NT2/D1 (cell line): ENCODE data around the gene MSANTD3.

ENCODE experiments used
- DNase-seq: peaks from one replicate; pipeline ENCODE4 v3.0.0-alpha.2; 2011; ENCODE audit warnings: low read depth, low spot score
- H3K27me3 ChIP-seq: 2 replicates; pipeline ENCODE4 v1.6.0; 2011; ENCODE audit warnings: mild to moderate bottlenecking; ENCODE audit not compliant: insufficient read length, insufficient read depth
- H3K36me3 ChIP-seq: 2 replicates; pipeline ENCODE4 v1.6.1; 2011; ENCODE audit warnings: mild to moderate bottlenecking, low read length, mixed read lengths; ENCODE audit not compliant: insufficient read depth, insufficient read length
- H3K4me1 ChIP-seq: 2 replicates; pipeline ENCODE4 v1.5.1; 2011; ENCODE audit not compliant: insufficient read depth, insufficient read length
- H3K4me3 ChIP-seq: 2 replicates; pipeline ENCODE4 v1.5.1; 2011; ENCODE audit warnings: low read depth; ENCODE audit not compliant: insufficient read length
- H3K9ac ChIP-seq: 2 replicates; pipeline ENCODE4 v1.6.0; 2011; ENCODE audit warnings: low read depth; ENCODE audit not compliant: insufficient read length
- H3K9me3 ChIP-seq: 2 replicates; pipeline ENCODE4 v1.5.1; 2011; ENCODE audit warnings: mild to moderate bottlenecking, low read length; ENCODE audit not compliant: insufficient read depth
- SUZ12 ChIP-seq: IDR thresholded peaks from 2 replicates; pipeline ENCODE4 v1.6.1; 2011; ENCODE audit not compliant: insufficient read length, insufficient read depth; ENCODE audit errors: extremely low read depth
- YY1 ChIP-seq: IDR thresholded peaks from 2 replicates; pipeline ENCODE4 v1.6.1; 2011; ENCODE audit not compliant: insufficient read length, insufficient read depth
- ZNF274 ChIP-seq: IDR thresholded peaks from 2 replicates; pipeline ENCODE4 v1.6.1; 2011; ENCODE audit warnings: mild to moderate bottlenecking, low read depth, low read length

MSANTD3 gene

DNA sequence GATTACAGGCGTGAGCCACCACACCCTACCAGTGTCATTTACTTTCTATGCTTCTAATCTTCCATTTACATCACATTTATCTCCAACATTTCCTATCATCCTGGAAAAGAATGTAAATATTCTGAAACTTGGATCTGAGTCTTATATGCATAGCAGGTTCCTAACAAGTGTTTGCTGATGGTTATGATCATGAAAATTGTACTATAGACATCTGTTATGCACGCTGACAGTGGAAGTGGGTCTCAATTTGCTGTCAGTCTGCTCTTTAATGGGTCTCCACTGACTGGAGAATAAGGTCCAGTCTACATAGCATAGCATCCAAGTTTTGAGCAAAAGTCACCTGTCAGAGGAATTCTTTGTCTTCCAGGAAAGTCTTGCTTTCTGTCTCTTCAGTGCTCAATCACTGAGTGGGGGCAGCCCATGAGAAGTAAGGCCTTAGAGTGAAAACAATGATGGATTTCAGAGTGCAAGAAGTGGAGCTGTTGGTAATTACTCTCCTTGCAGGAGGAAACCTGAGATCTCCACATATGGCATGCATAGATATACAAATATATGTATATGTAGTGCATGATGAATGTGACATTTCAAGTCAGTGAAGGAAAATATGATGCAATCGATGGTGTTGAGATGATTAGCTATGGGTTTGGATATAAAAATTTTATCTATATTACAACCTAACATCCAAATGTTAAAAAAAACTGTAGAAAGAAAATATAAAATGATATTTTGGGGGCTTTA is 29.2 kb upstream of the MSANTD3 start:
- H3K4me1 ChIP-seq = no peaks in the 10 kb centered on the region
- DNase-seq = no peak
- TF ChIP-seq SUZ12 (no peak), ZNF274 (no peak), YY1 (no peak)

DNA sequence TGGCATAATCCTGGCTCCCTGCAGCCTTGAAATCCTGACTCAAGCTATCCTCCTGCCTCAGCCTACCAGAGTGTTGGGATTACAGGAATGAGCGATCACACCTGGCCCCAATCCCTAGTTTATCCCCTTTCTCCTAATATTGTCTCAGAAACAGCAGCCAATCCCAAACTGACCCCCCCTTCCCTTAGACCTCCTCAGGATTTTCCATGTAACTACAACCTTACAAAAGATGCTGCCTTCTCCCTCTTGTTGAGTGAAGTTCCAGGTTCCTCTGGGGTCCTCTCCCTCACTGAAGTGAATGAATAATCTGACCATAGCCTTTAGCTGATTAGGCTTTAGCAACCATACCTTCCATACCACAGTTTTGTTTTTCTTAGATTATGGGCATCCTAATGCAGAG is 25.9 kb upstream of the MSANTD3 start:
- Histone ChIP-seq H3K9me3 (peaks cover 12% of the 10 kb centered on the region; the same call in 1 of the 2 replicates), H3K27me3 (no peaks in the 10 kb centered on the region), H3K36me3 (no peaks in the 10 kb centered on the region), H3K4me1 (no peaks in the 10 kb centered on the region), H3K9ac (no peak overlapping the region), H3K4me3 (no peak overlapping the region)
- TF ChIP-seq ZNF274 (no peak), YY1 (no peak)
- DNase-seq = no peak

More for the DNA sequence above, 29.2 kb upstream of the MSANTD3 start:
- Histone ChIP-seq H3K36me3 (no peaks in the 10 kb centered on the region), H3K9ac (no peak overlapping the region), H3K27me3 (no peaks in the 10 kb centered on the region), H3K9me3 (peaks cover 21% of the 10 kb centered on the region; the same call in 1 of the 2 replicates), H3K4me3 (no peak overlapping the region)

DNA sequence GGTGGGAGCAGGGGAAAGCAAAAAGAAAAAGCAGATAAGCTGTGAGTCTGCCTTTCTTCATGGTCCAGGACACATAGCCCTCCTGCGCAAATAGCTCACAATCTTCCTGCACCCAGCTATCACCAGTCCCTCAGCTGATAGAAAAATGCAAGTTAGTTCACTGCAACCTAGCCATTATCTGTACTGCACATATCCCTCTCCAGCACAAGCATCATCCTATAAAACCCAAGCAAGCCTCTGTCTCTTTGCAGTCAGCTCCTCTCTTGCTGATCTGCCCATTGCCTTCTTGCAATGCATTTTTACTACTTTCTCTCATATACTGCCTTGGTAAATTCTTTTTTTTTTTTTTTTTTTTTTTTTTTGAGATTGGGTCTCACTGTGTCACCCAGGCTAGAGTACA is 20.0 kb upstream of the MSANTD3 start:
- Histone ChIP-seq H3K4me1 (no peaks in the 10 kb centered on the region), H3K9ac (no peak overlapping the region), H3K9me3 (peaks cover 5% of the 10 kb centered on the region; the same call in 1 of the 2 replicates), H3K36me3 (no peaks in the 10 kb centered on the region), H3K27me3 (no peaks in the 10 kb centered on the region), H3K4me3 (no peak overlapping the region)
- DNase-seq = no peak
- TF ChIP-seq SUZ12 (no peak), YY1 (no peak), ZNF274 (no peak)

DNA sequence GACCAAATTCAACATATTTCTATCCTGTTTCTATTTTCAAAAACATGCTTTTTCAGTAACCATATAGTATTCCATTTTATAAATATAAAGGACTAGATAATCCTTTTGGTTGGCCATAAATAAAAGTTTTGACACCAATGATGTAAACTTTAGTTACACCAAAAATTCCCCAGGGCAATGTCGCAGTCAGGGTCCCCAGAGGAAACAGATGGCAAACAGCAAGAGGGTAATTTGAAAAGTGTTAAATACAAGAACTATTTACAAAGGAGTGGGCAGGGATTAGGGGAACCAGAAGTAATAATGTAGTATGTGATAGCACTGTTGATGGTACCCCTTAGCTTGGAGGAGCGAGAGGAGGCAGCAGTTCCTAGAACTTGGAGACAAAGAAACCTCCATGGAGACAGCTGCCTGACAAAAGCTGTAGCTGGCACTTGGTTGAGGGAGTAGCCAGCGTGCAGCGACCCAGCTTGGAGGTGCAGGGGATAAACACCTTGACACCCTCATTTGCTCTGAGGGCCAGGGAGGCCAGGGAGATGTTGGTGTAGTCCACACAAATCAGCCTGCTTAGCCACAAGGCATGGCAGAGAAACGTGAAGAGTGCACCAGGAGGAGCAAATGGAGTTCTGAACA is 18.3 kb upstream of the MSANTD3 start:
- no peak for DNase-seq
- no peaks in the 10 kb centered on the region for H3K36me3 ChIP-seq
- H3K9ac ChIP-seq = no peak overlapping the region
- H3K4me1 ChIP-seq = no peaks in the 10 kb centered on the region
- no peaks in the 10 kb centered on the region for H3K9me3 ChIP-seq
- no peaks in the 10 kb centered on the region for H3K27me3 ChIP-seq
- no peak for TF ChIP-seq SUZ12
- TF ChIP-seq ZNF274 = no peak
- no peak for TF ChIP-seq YY1
- no peak overlapping the region for H3K4me3 ChIP-seq

DNA sequence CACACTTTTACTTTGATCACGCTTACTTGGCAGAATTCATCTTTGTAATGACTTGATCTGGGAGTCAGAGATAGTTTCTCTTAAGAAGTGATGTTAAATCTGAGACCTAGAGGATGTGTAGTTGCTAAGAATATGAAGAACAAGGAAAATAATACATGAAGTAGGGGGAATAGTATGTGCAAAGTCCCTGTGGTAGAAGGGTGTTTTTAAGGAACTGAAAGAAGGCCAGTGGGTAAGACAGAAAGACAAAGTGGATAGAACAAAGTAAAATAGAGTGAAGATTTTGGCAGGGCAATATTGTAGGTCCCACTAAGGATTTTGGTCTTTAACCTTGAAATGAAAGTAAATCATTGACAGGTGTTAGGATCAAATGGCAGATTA is 17.8 kb upstream of the MSANTD3 start:
- H3K36me3 ChIP-seq = no peaks in the 10 kb centered on the region
- no peak overlapping the region for H3K9ac ChIP-seq
- no peak overlapping the region for H3K4me3 ChIP-seq
- TF ChIP-seq YY1 = no peak
- TF ChIP-seq SUZ12 = no peak
- TF ChIP-seq ZNF274 = no peak
- no peaks in the 10 kb centered on the region for H3K4me1 ChIP-seq
- no peak for DNase-seq
- H3K27me3 ChIP-seq = no peaks in the 10 kb centered on the region
- no peaks in the 10 kb centered on the region for H3K9me3 ChIP-seq

DNA sequence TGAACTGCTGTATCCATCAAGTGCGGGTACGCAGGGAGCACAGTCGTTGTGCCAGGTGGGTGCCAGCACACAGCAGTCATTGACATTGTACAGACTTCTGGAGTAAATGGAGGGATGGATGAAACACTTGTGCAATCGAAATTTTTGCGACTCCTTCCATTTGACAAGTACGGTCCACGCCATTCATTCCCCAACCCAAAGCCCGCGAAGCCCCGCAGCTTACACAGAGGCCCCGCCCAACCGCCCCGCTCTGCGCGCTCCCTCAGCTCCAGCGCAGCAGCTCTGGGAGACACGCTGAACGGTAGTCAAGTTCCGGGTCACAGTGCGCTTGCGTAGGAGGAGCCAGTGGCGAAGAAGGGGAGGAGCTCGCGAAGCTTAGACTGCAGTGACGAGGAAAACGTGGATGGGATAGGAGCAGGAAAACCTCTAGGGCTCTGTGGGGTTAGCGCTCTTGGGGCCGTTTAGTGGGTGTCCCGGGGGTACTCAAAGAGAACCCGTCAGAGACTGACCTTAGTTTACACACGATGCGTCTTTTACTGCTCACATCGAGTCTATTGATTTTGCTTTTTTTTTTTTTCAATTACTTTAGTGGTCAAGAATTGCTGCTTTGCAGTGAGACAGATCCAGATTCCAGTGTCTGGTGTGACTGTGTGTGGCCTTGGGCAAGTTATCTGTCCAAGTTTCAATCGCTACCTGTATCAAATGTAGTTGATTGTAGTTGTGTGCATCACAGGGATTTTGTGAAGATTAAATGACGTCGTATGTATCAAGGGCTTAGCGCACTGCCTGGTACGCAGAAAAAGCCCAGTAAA is 15.3 kb upstream of the MSANTD3 start:
- TF ChIP-seq YY1 (no peak), SUZ12 (no peak), ZNF274 (no peak)
- Histone ChIP-seq H3K4me1 (no peaks in the 10 kb centered on the region), H3K27me3 (no peaks in the 10 kb centered on the region), H3K9me3 (no peaks in the 10 kb centered on the region), H3K9ac (peak overlapping the region; percentile 54), H3K36me3 (no peaks in the 10 kb centered on the region), H3K4me3 (peak overlapping the region; percentile 46)
- peak; percentile 89 for DNase-seq

DNA sequence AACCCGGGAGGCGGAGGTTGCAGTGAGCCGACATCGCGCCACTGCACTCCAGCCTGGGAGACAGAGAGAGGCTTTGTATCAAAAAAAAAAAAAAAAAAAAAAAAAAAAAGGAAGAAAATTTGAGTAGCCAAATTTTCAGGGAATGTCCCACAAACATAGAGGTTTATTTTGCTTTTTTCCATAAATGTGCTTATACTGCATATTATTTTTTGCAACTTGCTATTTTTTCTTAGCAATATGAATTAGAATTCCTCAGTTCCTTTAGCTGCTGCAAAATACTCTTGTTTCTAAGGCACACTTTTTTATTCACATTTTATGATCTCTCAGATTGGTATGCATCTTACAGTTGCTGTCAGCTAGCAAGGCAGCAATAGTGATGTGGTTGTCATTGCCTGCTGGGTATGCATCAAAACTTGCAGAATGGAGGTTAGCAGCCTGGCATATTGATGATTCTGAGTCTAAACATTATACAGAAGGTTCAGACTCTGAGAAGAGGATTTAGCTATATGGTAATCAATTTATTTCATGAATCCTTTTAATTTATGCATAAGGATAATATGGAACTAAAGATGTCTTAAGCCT is 13.0 kb upstream of the MSANTD3 start:
- no peak overlapping the region for H3K9ac ChIP-seq
- no peaks in the 10 kb centered on the region for H3K36me3 ChIP-seq
- no peaks in the 10 kb centered on the region for H3K27me3 ChIP-seq
- DNase-seq = no peak
- no peak overlapping the region for H3K4me3 ChIP-seq
- TF ChIP-seq SUZ12 = no peak
- TF ChIP-seq YY1 = no peak
- TF ChIP-seq ZNF274 = no peak
- H3K4me1 ChIP-seq = no peaks in the 10 kb centered on the region
- H3K9me3 ChIP-seq = no peaks in the 10 kb centered on the region
